Natural killer cell (primary cell): ENCODE data around the gene ITGAL. TPM values are rescaled to one million over a fixed set of nuclear protein-coding genes. Genes with fewer than 3 reads are reported as not detected.

Experiments
- ATAC-seq, 3 donors: fragments of 150-1000 bp in 2 of 3; fragments of 200-7000 bp in 1 of 3; cut with Tn5 transposase; 1 replicate in 1 of 3; 2 replicates in 2 of 3; pipeline ENCODE4 v1.10.0; 2021; ENCODE audit warnings: mild to moderate bottlenecking in 2 of 3, moderate library complexity in 2 of 3
- DNase-seq, 2 donors: peaks; one replicate each; pipeline versions ENCODE4 v3.0.0 to v3.0.0-alpha.2; 2013 to 2021; ENCODE audit warnings: mixed read lengths in 1 of 2
- H3K27ac ChIP-seq: one replicate; pipeline ENCODE4 v1.5.1; 2013; ENCODE audit warnings: mild to moderate bottlenecking, low read length
- H3K27me3 ChIP-seq: one replicate; pipeline ENCODE4 v1.6.1; 2013; ENCODE audit warnings: low read length; ENCODE audit not compliant: control insufficient read depth, insufficient read depth
- H3K36me3 ChIP-seq: one replicate; pipeline ENCODE4 v1.6.1; 2013; ENCODE audit warnings: low read length; ENCODE audit not compliant: control insufficient read depth, insufficient read depth
- H3K4me1 ChIP-seq: one replicate; pipeline ENCODE4 v1.6.1; 2013; ENCODE audit warnings: low read length; ENCODE audit not compliant: control insufficient read depth, insufficient read depth
- H3K4me3 ChIP-seq: one replicate; pipeline ENCODE4 v1.5.1; 2013; ENCODE audit warnings: low read length
- H3K9me3 ChIP-seq: one replicate; pipeline ENCODE4 v1.6.1; 2013; ENCODE audit warnings: low read length; ENCODE audit not compliant: control insufficient read depth, insufficient read depth
- H3K27ac Mint-ChIP-seq, 2 donors: one replicate each; pipeline ENCODE4 v1.8.0; 2022; ENCODE audit warnings: mild to moderate bottlenecking in 2 of 2, mixed read lengths in 2 of 2, moderate library complexity in 1 of 2
- H3K27me3 Mint-ChIP-seq, 2 donors: one replicate each; pipeline ENCODE4 v1.8.0; 2022; ENCODE audit warnings: low read depth in 2 of 2, mixed read lengths in 2 of 2
- H3K36me3 Mint-ChIP-seq: one replicate; pipeline ENCODE4 v1.8.0; 2022; ENCODE audit warnings: mixed read lengths
- H3K4me1 Mint-ChIP-seq, 2 donors: one replicate each; pipeline ENCODE4 v1.8.0; 2022; ENCODE audit warnings: mixed read lengths in 2 of 2
- H3K4me3 Mint-ChIP-seq: one replicate; pipeline ENCODE4 v1.8.0; 2022; ENCODE audit warnings: mild to moderate bottlenecking, moderate library complexity, mixed read lengths
- H3K9me3 Mint-ChIP-seq, 2 donors: one replicate each; pipeline ENCODE4 v1.8.0; 2022; ENCODE audit warnings: mixed read lengths in 2 of 2
- WGBS: methylation state at CpG from one replicate; pipeline ENCODE4 v1.1.7; 2013; ENCODE audit warnings: missing lambda C conversion rate; ENCODE audit not compliant: insufficient coverage; 5-methylcytosine and 5-hydroxymethylcytosine counted together
- intact Hi-C: fragments of 100-400 bp; cut with micrococcal nuclease; formaldehyde crosslinking; loops from one replicate; pipeline ENCODE4 v1.14.2; 2022
- total RNA-seq, 4 donors: library from RNA; stranded (reverse); fragments of 120-200 nt in 1 of 4; gene quantifications; one replicate each; pipeline versions ENCODE4 v1.2.3 to v1.2.4, GENCODE V29; 2013 to 2022
- TF ChIP-seq, protein P1 (sequence below): fragments of 200-600 bp; IDR thresholded peaks from one replicate; pipeline ENCODE4 v1.8.0; 2022; ENCODE audit warnings: antibody characterized with exemption

Gene ITGAL
- total RNA-seq, 3 donors from 2014 or later (not counting 1 experiment from before 2014, with no cell fraction given) = 1,131 to 1,260 (median 1,176) TPM

DNA sequence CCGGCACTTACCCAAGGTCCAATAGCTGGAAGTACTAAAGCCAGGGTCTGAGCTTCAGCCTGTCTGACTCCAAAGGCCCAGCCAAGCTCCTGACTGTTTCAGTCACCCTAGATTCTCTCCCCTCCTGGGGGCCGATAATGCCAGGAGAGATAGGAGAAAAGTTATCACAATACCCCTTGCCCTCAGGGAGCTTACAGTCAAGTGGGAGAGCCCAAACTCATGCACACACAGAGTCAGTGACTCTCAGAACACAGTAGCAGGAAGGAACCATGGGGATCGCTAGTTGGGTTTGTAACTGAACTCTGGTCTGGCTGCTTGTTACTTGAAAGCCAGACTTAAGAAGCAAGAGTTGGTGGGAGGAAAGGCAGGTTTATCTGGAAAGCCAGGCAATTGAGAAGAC lies 39.0 kb downstream of the ITGAL start:
- no peak overlapping the region for H3K4me3 ChIP-seq
- TF ChIP-seq, protein P1, sequence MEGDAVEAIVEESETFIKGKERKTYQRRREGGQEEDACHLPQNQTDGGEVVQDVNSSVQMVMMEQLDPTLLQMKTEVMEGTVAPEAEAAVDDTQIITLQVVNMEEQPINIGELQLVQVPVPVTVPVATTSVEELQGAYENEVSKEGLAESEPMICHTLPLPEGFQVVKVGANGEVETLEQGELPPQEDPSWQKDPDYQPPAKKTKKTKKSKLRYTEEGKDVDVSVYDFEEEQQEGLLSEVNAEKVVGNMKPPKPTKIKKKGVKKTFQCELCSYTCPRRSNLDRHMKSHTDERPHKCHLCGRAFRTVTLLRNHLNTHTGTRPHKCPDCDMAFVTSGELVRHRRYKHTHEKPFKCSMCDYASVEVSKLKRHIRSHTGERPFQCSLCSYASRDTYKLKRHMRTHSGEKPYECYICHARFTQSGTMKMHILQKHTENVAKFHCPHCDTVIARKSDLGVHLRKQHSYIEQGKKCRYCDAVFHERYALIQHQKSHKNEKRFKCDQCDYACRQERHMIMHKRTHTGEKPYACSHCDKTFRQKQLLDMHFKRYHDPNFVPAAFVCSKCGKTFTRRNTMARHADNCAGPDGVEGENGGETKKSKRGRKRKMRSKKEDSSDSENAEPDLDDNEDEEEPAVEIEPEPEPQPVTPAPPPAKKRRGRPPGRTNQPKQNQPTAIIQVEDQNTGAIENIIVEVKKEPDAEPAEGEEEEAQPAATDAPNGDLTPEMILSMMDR = no peak
- no peak overlapping the region for H3K27ac ChIP-seq
- Mint-ChIP-seq H3K9me3 (no peaks in the 10 kb centered on the region), H3K27ac (peak overlapping the region; percentile 53 to 73), H3K36me3 (peaks cover 6% of the 10 kb centered on the region), H3K4me3 (no peak overlapping the region), H3K27me3 (no peaks in the 10 kb centered on the region), H3K4me1 (peaks cover 15 to 27% of the 10 kb centered on the region in 2 donors)
- intact Hi-C loops = no loop called here
- H3K27me3 ChIP-seq = no peaks in the 10 kb centered on the region
- DNase-seq = no peak
- WGBS = 95% methylated on average over 3 of the region's 3 CpGs
- peaks cover 90% of the 10 kb centered on the region for H3K36me3 ChIP-seq
- ATAC-seq = no peak
- peaks cover 4% of the 10 kb centered on the region for H3K4me1 ChIP-seq
- H3K9me3 ChIP-seq = no peaks in the 10 kb centered on the region

DNA sequence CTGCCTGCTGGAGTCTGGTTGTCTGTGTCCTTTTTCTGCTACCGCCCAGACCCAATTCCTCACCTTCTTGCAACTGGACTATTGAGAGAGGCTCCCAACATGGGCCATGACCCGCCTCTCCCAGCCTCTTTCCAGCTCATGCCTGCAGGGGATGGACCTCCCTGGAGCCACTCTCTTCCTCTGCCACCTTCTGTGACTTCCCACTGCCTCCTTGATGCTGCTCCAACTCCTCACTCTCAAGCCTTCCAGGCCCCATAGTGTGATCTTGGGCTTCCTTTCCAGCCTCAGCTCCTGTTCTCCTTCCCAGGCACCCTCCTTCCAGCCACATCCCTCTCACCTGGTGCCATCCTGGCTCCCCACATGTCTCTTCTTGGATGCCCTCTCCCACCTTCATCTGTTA lies 42.7 kb downstream of the ITGAL start:
- peak overlapping the region; percentile 53 to 78 for H3K27ac Mint-ChIP-seq

GRCh38 chr16:30518552-30518951 lies 46.0 kb downstream of the ITGAL start:
- ATAC-seq (no peak), DNase-seq (no peak)
- H3K4me1 ChIP-seq = peaks cover 22% of the 10 kb centered on the region
- no peak overlapping the region for H3K4me3 ChIP-seq
- TF ChIP-seq, protein P1 = no peak
- H3K27me3 Mint-ChIP-seq = no peaks in the 10 kb centered on the region
- H3K4me3 Mint-ChIP-seq = no peak overlapping the region
- H3K27me3 ChIP-seq = no peaks in the 10 kb centered on the region
- peaks cover 80% of the 10 kb centered on the region for H3K36me3 ChIP-seq
- intact Hi-C loops = no loop called here
- no peaks in the 10 kb centered on the region for H3K9me3 ChIP-seq
- peaks cover 22 to 31% of the 10 kb centered on the region in 2 donors for H3K4me1 Mint-ChIP-seq
- peaks cover 18% of the 10 kb centered on the region for H3K36me3 Mint-ChIP-seq
- WGBS = 100% methylated on average over 6 of the region's 10 CpGs
- peak overlapping the region; percentile 74 to 77 for H3K27ac Mint-ChIP-seq
- H3K27ac ChIP-seq = no peak overlapping the region
- no peaks in the 10 kb centered on the region for H3K9me3 Mint-ChIP-seq

More for the DNA sequence above, 42.7 kb downstream of the ITGAL start:
- Histone ChIP-seq H3K27ac (no peak overlapping the region), H3K4me3 (no peak overlapping the region), H3K4me1 (peaks cover 22% of the 10 kb centered on the region), H3K27me3 (no peaks in the 10 kb centered on the region), H3K9me3 (no peaks in the 10 kb centered on the region), H3K36me3 (peaks cover 97% of the 10 kb centered on the region)
- Mint-ChIP-seq H3K27me3 (no peaks in the 10 kb centered on the region), H3K4me1 (peaks cover 22 to 39% of the 10 kb centered on the region in 2 donors), H3K36me3 (peaks cover 16% of the 10 kb centered on the region), H3K4me3 (no peak overlapping the region), H3K9me3 (no peaks in the 10 kb centered on the region)
- no peak for DNase-seq
- TF ChIP-seq, protein P1 = no peak
- intact Hi-C loops = no loop called here
- WGBS = 88% methylated on average over 2 of the region's 2 CpGs
- ATAC-seq = no peak
